Measurements from ENCODE around the gene TRPM2. TPM values are rescaled to one million over a fixed set of nuclear protein-coding genes. Genes with fewer than 3 reads are reported as not detected.

TRPM2 gene
- total and polyA plus RNA-seq, 10 of the 15 experiments (the other 5 are each of a cell fraction or from before 2014, with no cell fraction given) = 0.03 to 9.1 (median 2.6) TPM

GRCh38 chr21:44414291-44415072 is 61.1 kb downstream of the TRPM2 start:
- Histone ChIP-seq H3K79me2 (ENCODE audit: control insufficient read depth, insufficient read depth, low read length) (no peaks in the 10 kb centered on the region), H3K4me2 (ENCODE audit: control insufficient read depth, insufficient read depth) (no peak overlapping the region), H3K27me3 (replicated peaks in 1 of 2; ENCODE audit: control insufficient read depth in 2 of 2, insufficient read depth in 2 of 2, low read length in 1 of 2) (no peaks in the 10 kb centered on the region), H3K27ac (ENCODE audit: control insufficient read depth, insufficient read depth) (no peak overlapping the region), H4K20me1 (ENCODE audit: control insufficient read depth, insufficient read depth) (no peaks in the 10 kb centered on the region), H3K36me3 (ENCODE audit: control insufficient read depth in 2 of 2, insufficient read depth in 2 of 2, low read length in 1 of 2) (no peaks in the 10 kb centered on the region; a peak in 1 of 4 replicates), H3K4me1 (ENCODE audit: control insufficient read depth, insufficient read depth, low read length) (no peaks in the 10 kb centered on the region), H3K9me3 (replicated peaks; ENCODE audit: control insufficient read depth, insufficient read depth, low read length) (no peaks in the 10 kb centered on the region; the same call in 2 of the 3 replicates), H3K4me3 (no peak overlapping the region), H2AFZ (ENCODE audit: control insufficient read depth, low read depth, low read length) (no peak overlapping the region), H3K9ac (ENCODE audit: control insufficient read depth, insufficient read depth, low read length) (no peak overlapping the region)
- in situ Hi-C loops (cut with MboI) = no loop called here
- TF ChIP-seq ZSCAN29 (IDR thresholded peaks at IDR 0.05) (no peak), POLR2A (IDR thresholded peaks at IDR 0.05; ENCODE audit: low read depth, low read length) (no peak), FOS (IDR thresholded peaks at IDR 0.05; ENCODE audit: borderline replicate concordance, extremely low read depth, insufficient read length) (no peak), ZNF622 (IDR thresholded peaks at IDR 0.05) (no peak), ZBED1 (IDR thresholded peaks at IDR 0.05; ENCODE audit: borderline replicate concordance) (no peak), NFXL1 (IDR thresholded peaks at IDR 0.05; ENCODE audit: borderline replicate concordance) (no peak), CBX3 (IDR thresholded peaks at IDR 0.05; ENCODE audit: borderline replicate concordance, low read depth) (no peak), ZNF274 (IDR thresholded peaks at IDR 0.05; ENCODE audit: insufficient read depth, insufficient read length) (no peak), RAD51 (IDR thresholded peaks at IDR 0.05) (no peak), NR2F1 (conservative IDR thresholded peaks at IDR 0.05) (no peak), HDAC6 (IDR thresholded peaks at IDR 0.05; ENCODE audit: unreplicated experiment) (no peak), GATAD2B (conservative IDR thresholded peaks at IDR 0.05; ENCODE audit: low read depth) (no peak)
- DNase-seq (ENCODE audit: low read depth, low spot score) (no peak), ATAC-seq (no peak), FAIRE-seq (no peak)
- BruUV-seq (replicated peaks) = no TSS peak
- RAD21 ChIA-PET (ENCODE audit: unreplicated experiment) = no interaction called here
- POLR2A ChIA-PET = no interaction called here
- 72% methylated on average over 30 of the region's 30 CpGs for WGBS (ENCODE audit: insufficient coverage, insufficient replicate concordance, low lambda C conversion rate, missing lambda C conversion rate)
- SMC1A ChIA-PET (ENCODE audit: uncharacterized antibody, unreplicated experiment) = no interaction called here
- CTCF ChIA-PET = no interaction called here
- intact Hi-C loops (cut with micrococcal nuclease; ENCODE audit: unreplicated experiment) = no loop called here
